Liver (tissue), 9 donors: ENCODE measurements around the gene GPATCH3. TPM values are rescaled to one million over a fixed set of nuclear protein-coding genes. Genes with fewer than 3 reads are reported as not detected.

Experiments
- DNase-seq: peaks from one replicate; pipeline ENCODE4 v3.0.0-alpha.2; 2017; ENCODE audit warnings: low spot score
- H3K27ac ChIP-seq, 2 donors: one replicate each; pipeline ENCODE4 v1.7.0; 2013; ENCODE audit warnings: inconsistent platforms in 2 of 2, low read length in 2 of 2, control low read depth in 1 of 2, low read depth in 1 of 2, mild to moderate bottlenecking in 1 of 2
- H3K27me3 ChIP-seq, 4 donors: one replicate each; pipeline versions ENCODE4 v1.6.1 to v1.7.0; 2013; ENCODE audit warnings: low read length in 3 of 4, inconsistent platforms in 1 of 4, mild to moderate bottlenecking in 1 of 4, moderate library complexity in 1 of 4; ENCODE audit not compliant: control insufficient read depth in 4 of 4, insufficient read depth in 4 of 4
- H3K36me3 ChIP-seq, 4 donors: one replicate each; pipeline versions ENCODE4 v1.6.1 to v1.7.0; 2013; ENCODE audit warnings: low read length in 3 of 4, mild to moderate bottlenecking in 3 of 4, low read depth in 1 of 4, moderate library complexity in 1 of 4; ENCODE audit not compliant: control insufficient read depth in 4 of 4, insufficient read depth in 3 of 4
- H3K4me1 ChIP-seq, 4 donors: one replicate each; pipeline versions ENCODE4 v1.6.1 to v1.7.0; 2013; ENCODE audit warnings: low read length in 3 of 4, mild to moderate bottlenecking in 3 of 4, moderate library complexity in 1 of 4; ENCODE audit not compliant: control insufficient read depth in 4 of 4, insufficient read depth in 4 of 4
- H3K4me3 ChIP-seq, 3 donors: one replicate each; pipeline versions ENCODE4 v1.6.1 to v1.7.0; 2013; ENCODE audit warnings: low read length in 3 of 3, control low read depth in 1 of 3, low read depth in 1 of 3, mild to moderate bottlenecking in 1 of 3
- H3K9ac ChIP-seq, 2 donors: one replicate each; pipeline ENCODE4 v1.7.0; 2013; ENCODE audit warnings: low read length in 2 of 2, mild to moderate bottlenecking in 2 of 2, moderate library complexity in 2 of 2, control low read depth in 1 of 2, low read depth in 1 of 2
- H3K9me3 ChIP-seq, 4 donors: one replicate each; pipeline versions ENCODE4 v1.6.1 to v1.7.0; 2013; ENCODE audit warnings: low read length in 3 of 4; ENCODE audit not compliant: control insufficient read depth in 4 of 4
- EGR1 ChIP-seq, 2 donors: IDR thresholded peaks; 2 replicates each; pipeline ENCODE4 v1.6.1; 2016 to 2018; ENCODE audit warnings: antibody characterized with exemption in 2 of 2, low read depth in 2 of 2
- FOXA1 ChIP-seq: IDR thresholded peaks from 2 replicates; pipeline ENCODE4 v1.6.1; 2016; ENCODE audit warnings: antibody characterized with exemption
- FOXA2 ChIP-seq: IDR thresholded peaks from 2 replicates; pipeline ENCODE4 v1.6.1; 2016; ENCODE audit warnings: antibody characterized with exemption
- GABPA ChIP-seq, 2 donors: IDR thresholded peaks in 1 of 2; conservative IDR thresholded peaks in 1 of 2; 2 replicates each; pipeline ENCODE4 v1.6.1; 2016; ENCODE audit warnings: antibody characterized with exemption in 2 of 2, mild to moderate bottlenecking in 1 of 2, moderate library complexity in 1 of 2
- HNF4A ChIP-seq, 2 donors: conservative IDR thresholded peaks; 2 replicates each; pipeline ENCODE4 v1.6.1; 2016; ENCODE audit warnings: antibody characterized with exemption in 2 of 2, mild to moderate bottlenecking in 2 of 2
- RAD21 ChIP-seq, 2 donors: IDR thresholded peaks; 2 replicates each; pipeline ENCODE4 v1.6.1; 2016; ENCODE audit warnings: antibody characterized with exemption in 2 of 2, mild to moderate bottlenecking in 2 of 2
- RXRA ChIP-seq, 2 donors: IDR thresholded peaks; 2 replicates each; pipeline ENCODE4 v1.6.1; 2017 to 2018; ENCODE audit warnings: antibody characterized with exemption in 2 of 2, mild to moderate bottlenecking in 1 of 2
- SP1 ChIP-seq: IDR thresholded peaks from 2 replicates; pipeline ENCODE4 v1.6.1; 2018; ENCODE audit warnings: antibody characterized with exemption, mild to moderate bottlenecking
- TAF1 ChIP-seq: conservative IDR thresholded peaks from 2 replicates; pipeline ENCODE4 v1.6.1; 2016; ENCODE audit warnings: antibody characterized with exemption, mild to moderate bottlenecking
- YY1 ChIP-seq: IDR thresholded peaks from 2 replicates; pipeline ENCODE4 v1.6.1; 2016; ENCODE audit warnings: antibody characterized with exemption, mild to moderate bottlenecking
- WGBS: extraction: QIAGEN DNeasy Blood & Tissue Kit; methylation state at CpG from one replicate; pipeline ENCODE4 v1.1.7; 2013; 5-methylcytosine and 5-hydroxymethylcytosine counted together
- polyA plus RNA-seq, 2 donors: library from polyadenylated mRNA; stranded (reverse) in 1 of 2; unstranded in 1 of 2; fragments of 200-250 nt in 1 of 2; fragments of >200 nt in 1 of 2; fragmentation: Nextera tagmentation in 1 of 2; extraction: Ambion mirVana in 1 of 2; gene quantifications; one replicate each; pipeline versions ENCODE4 v1.2.1 to v1.2.3, GENCODE V29; 2013 to 2015
- total RNA-seq, 2 donors: library from RNA; depleted of rRNA; stranded (reverse); fragments of >200 nt; gene quantifications; one replicate each; pipeline ENCODE4 v1.2.3, GENCODE V29; 2014
- TF ChIP-seq, protein P1 (sequence below): IDR thresholded peaks from 2 replicates; pipeline ENCODE4 v1.6.1; 2016; ENCODE audit warnings: antibody characterized with exemption, mild to moderate bottlenecking
- TF ChIP-seq, protein P2 (sequence below): IDR thresholded peaks from 2 replicates; pipeline ENCODE4 v1.6.1; 2016; ENCODE audit warnings: antibody characterized with exemption
- TF ChIP-seq, protein P3 (sequence below): IDR thresholded peaks from 2 replicates; pipeline ENCODE4 v1.6.1; 2016; ENCODE audit warnings: antibody characterized with exemption
- TF ChIP-seq, protein P4 (sequence below): IDR thresholded peaks from 2 replicates; pipeline ENCODE4 v1.6.1; 2016; ENCODE audit warnings: antibody characterized with exemption
- donor health status: healthy.
- donor health status: healthy.
- donor health status: healthy.
- donor health status: healthy.
- donor health status: healthy.

The GPATCH3 gene
- total and polyA plus RNA-seq, 4 donors: 5.8 to 6.3 (median 6.2) TPM

DNA sequence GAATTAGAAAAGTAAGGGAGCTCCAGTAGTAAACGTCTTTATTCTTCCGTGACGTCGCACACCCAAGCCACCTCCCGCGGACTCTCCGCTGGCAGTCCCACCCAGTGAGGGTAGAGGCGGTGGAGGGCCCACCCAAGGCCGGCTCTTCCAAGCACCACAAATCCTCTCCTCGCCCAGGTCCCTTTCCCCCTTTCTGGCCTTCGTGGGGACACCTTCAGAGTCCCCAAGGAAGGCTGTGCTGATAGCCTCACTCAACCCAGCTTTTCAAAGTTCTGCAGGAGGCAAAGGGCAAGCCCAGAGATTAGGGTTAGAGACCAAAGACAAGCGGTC lies 9.8 kb downstream of the GPATCH3 start:
- Histone ChIP-seq H3K4me1 (peaks cover 1 to 20% (median 17%) of the 10 kb centered on the region in 4 donors), H3K9me3 (no peaks in the 10 kb centered on the region), H3K4me3 (peak overlapping the region; percentile 71 to 81 (median 75)), H3K27ac (peak overlapping the region; percentile 81 to 82), H3K36me3 (peaks cover 9 to 41% (median 30%) of the 10 kb centered on the region in 4 donors), H3K27me3 (no peaks in the 10 kb centered on the region), H3K9ac (peak overlapping the region; percentile 73 to 82)
- no peak for DNase-seq
- WGBS: 2% methylated on average over 12 of the region's 12 CpGs
- TF ChIP-seq SP1: no peak
- peak in 1 of 2 donors; percentile 22 for TF ChIP-seq EGR1 (IDR thresholded peaks at IDR 0.05; ENCODE audit: low read depth in 2 of 2)
- peak; percentile 4 for TF ChIP-seq TAF1
- no peak for TF ChIP-seq GABPA (IDR thresholded peaks at IDR 0.05 in 1 of 2, conservative IDR thresholded peaks at IDR 0.05 in 1 of 2)
- peak in 1 of 2 donors; percentile 48 for TF ChIP-seq RXRA (IDR thresholded peaks at IDR 0.05)
- TF ChIP-seq, protein P1, sequence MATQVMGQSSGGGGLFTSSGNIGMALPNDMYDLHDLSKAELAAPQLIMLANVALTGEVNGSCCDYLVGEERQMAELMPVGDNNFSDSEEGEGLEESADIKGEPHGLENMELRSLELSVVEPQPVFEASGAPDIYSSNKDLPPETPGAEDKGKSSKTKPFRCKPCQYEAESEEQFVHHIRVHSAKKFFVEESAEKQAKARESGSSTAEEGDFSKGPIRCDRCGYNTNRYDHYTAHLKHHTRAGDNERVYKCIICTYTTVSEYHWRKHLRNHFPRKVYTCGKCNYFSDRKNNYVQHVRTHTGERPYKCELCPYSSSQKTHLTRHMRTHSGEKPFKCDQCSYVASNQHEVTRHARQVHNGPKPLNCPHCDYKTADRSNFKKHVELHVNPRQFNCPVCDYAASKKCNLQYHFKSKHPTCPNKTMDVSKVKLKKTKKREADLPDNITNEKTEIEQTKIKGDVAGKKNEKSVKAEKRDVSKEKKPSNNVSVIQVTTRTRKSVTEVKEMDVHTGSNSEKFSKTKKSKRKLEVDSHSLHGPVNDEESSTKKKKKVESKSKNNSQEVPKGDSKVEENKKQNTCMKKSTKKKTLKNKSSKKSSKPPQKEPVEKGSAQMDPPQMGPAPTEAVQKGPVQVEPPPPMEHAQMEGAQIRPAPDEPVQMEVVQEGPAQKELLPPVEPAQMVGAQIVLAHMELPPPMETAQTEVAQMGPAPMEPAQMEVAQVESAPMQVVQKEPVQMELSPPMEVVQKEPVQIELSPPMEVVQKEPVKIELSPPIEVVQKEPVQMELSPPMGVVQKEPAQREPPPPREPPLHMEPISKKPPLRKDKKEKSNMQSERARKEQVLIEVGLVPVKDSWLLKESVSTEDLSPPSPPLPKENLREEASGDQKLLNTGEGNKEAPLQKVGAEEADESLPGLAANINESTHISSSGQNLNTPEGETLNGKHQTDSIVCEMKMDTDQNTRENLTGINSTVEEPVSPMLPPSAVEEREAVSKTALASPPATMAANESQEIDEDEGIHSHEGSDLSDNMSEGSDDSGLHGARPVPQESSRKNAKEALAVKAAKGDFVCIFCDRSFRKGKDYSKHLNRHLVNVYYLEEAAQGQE: peak; percentile 1
- no peak for TF ChIP-seq FOXA2
- peak in 1 of 2 donors; percentile 7 for TF ChIP-seq HNF4A (conservative IDR thresholded peaks at IDR 0.05)

DNA sequence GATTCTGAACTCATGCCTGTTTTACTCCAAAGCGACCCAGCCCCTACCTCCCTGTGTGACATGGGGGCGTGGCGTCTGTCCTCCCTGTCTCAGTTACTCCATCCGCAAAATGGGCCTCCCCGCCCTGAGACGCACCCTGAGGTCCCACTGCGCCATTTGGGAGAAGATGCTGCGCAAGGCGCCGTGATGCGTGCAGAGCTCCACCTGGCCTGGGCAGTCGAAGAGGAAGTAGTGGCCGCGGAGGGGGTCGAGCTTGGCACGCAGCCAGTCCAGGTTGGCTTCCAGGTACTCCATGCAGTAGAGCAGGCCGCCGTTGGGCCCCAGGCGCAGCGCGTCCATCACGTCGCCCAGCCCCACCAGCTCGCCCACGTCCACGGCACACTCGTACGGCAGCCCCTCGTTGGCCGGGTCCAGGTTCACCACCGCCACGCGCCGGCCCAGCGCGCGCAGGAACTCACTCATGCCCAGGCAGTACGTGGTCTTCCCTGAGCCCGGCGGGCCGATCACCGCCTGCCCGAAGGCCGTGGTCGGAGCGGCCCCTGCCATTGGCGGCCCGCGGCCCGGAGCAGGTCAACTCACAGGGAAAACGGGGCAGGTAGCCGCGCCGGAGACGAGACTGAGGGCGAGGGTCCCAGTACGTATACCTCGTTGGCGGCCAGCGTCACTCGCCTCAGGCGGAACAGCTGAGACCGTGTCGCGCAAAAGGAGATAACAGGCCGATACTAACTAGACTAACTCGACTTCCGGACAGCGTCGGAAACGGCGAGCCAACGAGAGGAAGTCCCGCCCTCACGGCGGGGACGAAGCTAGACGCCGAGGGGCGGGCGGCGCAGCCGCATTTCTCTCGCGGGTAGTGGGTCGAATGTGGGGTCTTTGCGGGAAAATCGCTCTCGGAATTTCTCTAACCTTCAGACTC lies 10.5 kb downstream of the GPATCH3 start, which contains the start of gene GPN2:
TSS of gene GPN2 (minus strand) at position 733 of the 916 bp plus-strand sequence. CDS start at position 546, 187 bp downstream.
- peak within 1 kb of the TSS; percentile 73 to 82 for H3K9ac ChIP-seq
- H3K36me3 ChIP-seq: peaks cover 9 to 43% (median 31%) of the 10 kb centered on the region in 4 donors
- H3K9me3 ChIP-seq: no peaks in the 10 kb centered on the region
- peaks cover 1 to 20% (median 17%) of the 10 kb centered on the region in 4 donors for H3K4me1 ChIP-seq
- TF ChIP-seq YY1: peak; percentile 69
- peak; percentile 76 to 95 for TF ChIP-seq GABPA (IDR thresholded peaks at IDR 0.05 in 1 of 2, conservative IDR thresholded peaks at IDR 0.05 in 1 of 2)
- no peak for TF ChIP-seq FOXA1
- TF ChIP-seq RAD21 (IDR thresholded peaks at IDR 0.05): peak in 1 of 2 donors; percentile 5
- no peak for TF ChIP-seq SP1
- TF ChIP-seq, protein P1: peak; percentile 78
- TF ChIP-seq, protein P2, sequence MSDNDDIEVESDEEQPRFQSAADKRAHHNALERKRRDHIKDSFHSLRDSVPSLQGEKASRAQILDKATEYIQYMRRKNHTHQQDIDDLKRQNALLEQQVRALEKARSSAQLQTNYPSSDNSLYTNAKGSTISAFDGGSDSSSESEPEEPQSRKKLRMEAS: peak; percentile 64
- TF ChIP-seq, protein P3, sequence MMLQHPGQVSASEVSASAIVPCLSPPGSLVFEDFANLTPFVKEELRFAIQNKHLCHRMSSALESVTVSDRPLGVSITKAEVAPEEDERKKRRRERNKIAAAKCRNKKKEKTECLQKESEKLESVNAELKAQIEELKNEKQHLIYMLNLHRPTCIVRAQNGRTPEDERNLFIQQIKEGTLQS: no peak
- TF ChIP-seq, protein P4, sequence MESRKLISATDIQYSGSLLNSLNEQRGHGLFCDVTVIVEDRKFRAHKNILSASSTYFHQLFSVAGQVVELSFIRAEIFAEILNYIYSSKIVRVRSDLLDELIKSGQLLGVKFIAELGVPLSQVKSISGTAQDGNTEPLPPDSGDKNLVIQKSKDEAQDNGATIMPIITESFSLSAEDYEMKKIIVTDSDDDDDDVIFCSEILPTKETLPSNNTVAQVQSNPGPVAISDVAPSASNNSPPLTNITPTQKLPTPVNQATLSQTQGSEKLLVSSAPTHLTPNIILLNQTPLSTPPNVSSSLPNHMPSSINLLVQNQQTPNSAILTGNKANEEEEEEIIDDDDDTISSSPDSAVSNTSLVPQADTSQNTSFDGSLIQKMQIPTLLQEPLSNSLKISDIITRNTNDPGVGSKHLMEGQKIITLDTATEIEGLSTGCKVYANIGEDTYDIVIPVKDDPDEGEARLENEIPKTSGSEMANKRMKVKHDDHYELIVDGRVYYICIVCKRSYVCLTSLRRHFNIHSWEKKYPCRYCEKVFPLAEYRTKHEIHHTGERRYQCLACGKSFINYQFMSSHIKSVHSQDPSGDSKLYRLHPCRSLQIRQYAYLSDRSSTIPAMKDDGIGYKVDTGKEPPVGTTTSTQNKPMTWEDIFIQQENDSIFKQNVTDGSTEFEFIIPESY: peak; percentile 89
- peak; percentile 40 for TF ChIP-seq TAF1
- H3K4me3 ChIP-seq: peak within 1 kb of the TSS; percentile 71 to 81 (median 75)
- peak within 1 kb of the TSS; percentile 81 to 82 for H3K27ac ChIP-seq
- peak; percentile 86 for DNase-seq
- WGBS: 2% methylated on average over 89 of the region's 89 CpGs
- no peaks in the 10 kb centered on the region for H3K27me3 ChIP-seq
